ENCODE results near the gene RGS18.

RGS18 gene

DNA sequence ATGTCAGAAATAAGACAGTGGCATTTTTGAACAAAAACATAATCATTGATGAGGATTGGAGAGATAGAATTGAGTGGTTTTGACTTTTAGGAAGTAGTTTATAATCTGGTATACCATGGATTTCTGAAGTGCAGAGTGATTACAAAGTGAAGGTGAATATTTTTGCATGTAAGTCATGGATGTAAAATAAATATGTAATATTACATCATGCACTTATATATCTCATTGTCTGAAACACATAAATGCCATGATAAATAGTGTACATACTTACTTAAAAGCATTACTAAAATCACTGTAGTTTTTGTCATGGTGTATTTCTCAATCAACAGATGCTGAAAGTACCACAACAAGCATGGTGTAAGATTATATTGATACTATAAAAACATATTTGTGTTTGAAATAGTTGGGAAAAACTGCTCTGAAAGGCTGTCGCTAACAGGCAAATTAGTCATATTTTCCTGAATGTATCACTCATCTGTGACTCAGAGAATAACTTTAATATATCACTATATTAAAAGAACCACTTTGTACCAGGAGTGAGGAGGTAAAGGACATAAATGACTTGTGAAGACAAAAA, 24.8 kb upstream of the RGS18 start:
- H3K4me3 ChIP-seq (ENCODE audit: low read depth, low read length) = no peak overlapping the region

GRCh38 chr1:192140382-192140781, 17.9 kb upstream of the RGS18 start:
- Histone ChIP-seq H3K27ac (ENCODE audit: low read depth, low read length) (no peak overlapping the region), H3K9me3 (ENCODE audit: control insufficient read depth, insufficient read depth, low read depth, low read length) (no peaks in the 10 kb centered on the region), H3K36me3 (ENCODE audit: control insufficient read depth, insufficient read depth, low read length) (no peaks in the 10 kb centered on the region), H3K27me3 (ENCODE audit: control insufficient read depth, insufficient read depth, low read length) (no peaks in the 10 kb centered on the region), H3K9ac (ENCODE audit: low read length) (no peak overlapping the region), H3K4me3 (ENCODE audit: low read depth, low read length) (no peak overlapping the region), H3K4me1 (ENCODE audit: control insufficient read depth, insufficient read depth, low read length) (no peaks in the 10 kb centered on the region)

More for the DNA sequence above, 24.8 kb upstream of the RGS18 start:
- H3K36me3 ChIP-seq (ENCODE audit: control insufficient read depth, insufficient read depth, low read length) = no peaks in the 10 kb centered on the region
- no peak overlapping the region for H3K27ac ChIP-seq (ENCODE audit: low read depth, low read length)
- no peaks in the 10 kb centered on the region for H3K9me3 ChIP-seq (ENCODE audit: control insufficient read depth, insufficient read depth, low read depth, low read length)
- H3K4me1 ChIP-seq (ENCODE audit: control insufficient read depth, insufficient read depth, low read length) = no peaks in the 10 kb centered on the region
- H3K9ac ChIP-seq (ENCODE audit: low read length) = no peak overlapping the region
- no peaks in the 10 kb centered on the region for H3K27me3 ChIP-seq (ENCODE audit: control insufficient read depth, insufficient read depth, low read length)

- Histone ChIP-seq H3K9me3 (ENCODE audit: control insufficient read depth, insufficient read depth, low read depth, low read length) (no peaks in the 10 kb centered on the region), H3K4me3 (ENCODE audit: low read depth, low read length) (no peak overlapping the region), H3K27ac (ENCODE audit: low read depth, low read length) (no peak overlapping the region), H3K27me3 (ENCODE audit: control insufficient read depth, insufficient read depth, low read length) (no peaks in the 10 kb centered on the region), H3K36me3 (ENCODE audit: control insufficient read depth, insufficient read depth, low read length) (no peaks in the 10 kb centered on the region), H3K4me1 (ENCODE audit: control insufficient read depth, insufficient read depth, low read length) (no peaks in the 10 kb centered on the region), H3K9ac (ENCODE audit: low read length) (no peak overlapping the region)
Observed at GRCh38 chr1:192147221-192147620, 11.0 kb upstream of the RGS18 start.

- Histone ChIP-seq H3K36me3 (ENCODE audit: control insufficient read depth, insufficient read depth, low read length) (no peaks in the 10 kb centered on the region), H3K4me3 (ENCODE audit: low read depth, low read length) (no peak overlapping the region), H3K9me3 (ENCODE audit: control insufficient read depth, insufficient read depth, low read depth, low read length) (no peaks in the 10 kb centered on the region), H3K9ac (ENCODE audit: low read length) (no peak overlapping the region), H3K27me3 (ENCODE audit: control insufficient read depth, insufficient read depth, low read length) (no peaks in the 10 kb centered on the region), H3K27ac (ENCODE audit: low read depth, low read length) (no peak overlapping the region), H3K4me1 (ENCODE audit: control insufficient read depth, insufficient read depth, low read length) (no peaks in the 10 kb centered on the region)
Observed at GRCh38 chr1:192147696-192148095, 10.6 kb upstream of the RGS18 start.

- H3K9ac ChIP-seq (ENCODE audit: low read length) = no peak overlapping the region
Observed at GRCh38 chr1:192151176-192151575, 7.1 kb upstream of the RGS18 start.

GRCh38 chr1:192153276-192153675, 5.0 kb upstream of the RGS18 start:
- no peak overlapping the region for H3K4me3 ChIP-seq (ENCODE audit: low read depth, low read length)
- H3K27me3 ChIP-seq (ENCODE audit: control insufficient read depth, insufficient read depth, low read length) = no peaks in the 10 kb centered on the region
- no peaks in the 10 kb centered on the region for H3K4me1 ChIP-seq (ENCODE audit: control insufficient read depth, insufficient read depth, low read length)
- H3K9ac ChIP-seq (ENCODE audit: low read length) = no peak overlapping the region
- H3K27ac ChIP-seq (ENCODE audit: low read depth, low read length) = no peak overlapping the region
- H3K9me3 ChIP-seq (ENCODE audit: control insufficient read depth, insufficient read depth, low read depth, low read length) = no peaks in the 10 kb centered on the region
- no peaks in the 10 kb centered on the region for H3K36me3 ChIP-seq (ENCODE audit: control insufficient read depth, insufficient read depth, low read length)

More at GRCh38 chr1:192151176-192151575, 7.1 kb upstream of the RGS18 start:
- no peaks in the 10 kb centered on the region for H3K9me3 ChIP-seq (ENCODE audit: control insufficient read depth, insufficient read depth, low read depth, low read length)
- no peaks in the 10 kb centered on the region for H3K4me1 ChIP-seq (ENCODE audit: control insufficient read depth, insufficient read depth, low read length)
- H3K4me3 ChIP-seq (ENCODE audit: low read depth, low read length) = no peak overlapping the region
- H3K27ac ChIP-seq (ENCODE audit: low read depth, low read length) = no peak overlapping the region
- H3K27me3 ChIP-seq (ENCODE audit: control insufficient read depth, insufficient read depth, low read length) = no peaks in the 10 kb centered on the region
- no peaks in the 10 kb centered on the region for H3K36me3 ChIP-seq (ENCODE audit: control insufficient read depth, insufficient read depth, low read length)

GRCh38 chr1:192157067-192157466, 1.2 kb upstream of the RGS18 start:
- Histone ChIP-seq H3K4me3 (ENCODE audit: low read depth, low read length) (no peak overlapping the region), H3K36me3 (ENCODE audit: control insufficient read depth, insufficient read depth, low read length) (no peaks in the 10 kb centered on the region), H3K27ac (ENCODE audit: low read depth, low read length) (no peak overlapping the region), H3K9me3 (ENCODE audit: control insufficient read depth, insufficient read depth, low read depth, low read length) (no peaks in the 10 kb centered on the region), H3K4me1 (ENCODE audit: control insufficient read depth, insufficient read depth, low read length) (no peaks in the 10 kb centered on the region), H3K9ac (ENCODE audit: low read length) (no peak overlapping the region), H3K27me3 (ENCODE audit: control insufficient read depth, insufficient read depth, low read length) (no peaks in the 10 kb centered on the region)

DNA sequence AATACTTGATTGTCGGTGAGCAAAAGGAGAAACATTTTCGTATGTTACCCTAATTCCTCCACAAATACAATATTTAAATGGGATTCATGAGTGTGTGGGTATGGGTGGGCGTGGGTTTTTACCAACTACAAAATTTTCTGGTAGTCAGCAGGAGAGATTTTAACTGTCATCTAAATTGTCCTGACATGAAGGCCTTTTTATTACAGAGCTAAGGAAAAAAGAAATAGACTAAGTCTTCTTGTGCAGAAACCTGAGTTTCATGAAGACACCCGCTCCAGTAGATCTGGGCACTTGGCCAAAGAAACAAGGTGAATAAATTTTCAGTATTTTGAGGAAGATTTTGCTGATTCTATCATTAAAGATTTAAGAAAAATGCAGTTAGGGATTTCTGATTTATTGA, 752 bp downstream of the RGS18 start:
- Histone ChIP-seq H3K9ac (ENCODE audit: low read length) (no peak overlapping the region), H3K27me3 (ENCODE audit: control insufficient read depth, insufficient read depth, low read length) (no peaks in the 10 kb centered on the region), H3K4me1 (ENCODE audit: control insufficient read depth, insufficient read depth, low read length) (no peaks in the 10 kb centered on the region), H3K9me3 (ENCODE audit: control insufficient read depth, insufficient read depth, low read depth, low read length) (no peaks in the 10 kb centered on the region), H3K27ac (ENCODE audit: low read depth, low read length) (no peak overlapping the region), H3K36me3 (ENCODE audit: control insufficient read depth, insufficient read depth, low read length) (no peaks in the 10 kb centered on the region), H3K4me3 (ENCODE audit: low read depth, low read length) (no peak overlapping the region)

- Histone ChIP-seq H3K27ac (ENCODE audit: low read depth, low read length) (no peak overlapping the region), H3K9me3 (ENCODE audit: control insufficient read depth, insufficient read depth, low read depth, low read length) (peaks cover 4% of the 10 kb centered on the region; the same call in 1 of the 2 replicates), H3K36me3 (ENCODE audit: control insufficient read depth, insufficient read depth, low read length) (no peaks in the 10 kb centered on the region), H3K4me3 (ENCODE audit: low read depth, low read length) (no peak overlapping the region), H3K4me1 (ENCODE audit: control insufficient read depth, insufficient read depth, low read length) (no peaks in the 10 kb centered on the region), H3K9ac (ENCODE audit: low read length) (no peak overlapping the region), H3K27me3 (ENCODE audit: control insufficient read depth, insufficient read depth, low read length) (no peaks in the 10 kb centered on the region)
Observed at GRCh38 chr1:192159781-192160180, 1.5 kb downstream of the RGS18 start.

GRCh38 chr1:192160196-192160595, 1.9 kb downstream of the RGS18 start:
- no peak overlapping the region for H3K9ac ChIP-seq (ENCODE audit: low read length)

GRCh38 chr1:192161976-192162375, 3.7 kb downstream of the RGS18 start:
- Histone ChIP-seq H3K9me3 (ENCODE audit: control insufficient read depth, insufficient read depth, low read depth, low read length) (peaks cover 10% of the 10 kb centered on the region), H3K27me3 (ENCODE audit: control insufficient read depth, insufficient read depth, low read length) (no peaks in the 10 kb centered on the region), H3K27ac (ENCODE audit: low read depth, low read length) (no peak overlapping the region), H3K9ac (ENCODE audit: low read length) (no peak overlapping the region), H3K4me3 (ENCODE audit: low read depth, low read length) (no peak overlapping the region), H3K4me1 (ENCODE audit: control insufficient read depth, insufficient read depth, low read length) (no peaks in the 10 kb centered on the region), H3K36me3 (ENCODE audit: control insufficient read depth, insufficient read depth, low read length) (no peaks in the 10 kb centered on the region)

More at GRCh38 chr1:192160196-192160595, 1.9 kb downstream of the RGS18 start:
- H3K9me3 ChIP-seq (ENCODE audit: control insufficient read depth, insufficient read depth, low read depth, low read length) = peaks cover 7% of the 10 kb centered on the region
- H3K4me3 ChIP-seq (ENCODE audit: low read depth, low read length) = no peak overlapping the region
- H3K36me3 ChIP-seq (ENCODE audit: control insufficient read depth, insufficient read depth, low read length) = no peaks in the 10 kb centered on the region
- H3K4me1 ChIP-seq (ENCODE audit: control insufficient read depth, insufficient read depth, low read length) = no peaks in the 10 kb centered on the region
- H3K27me3 ChIP-seq (ENCODE audit: control insufficient read depth, insufficient read depth, low read length) = no peaks in the 10 kb centered on the region
- H3K27ac ChIP-seq (ENCODE audit: low read depth, low read length) = no peak overlapping the region

DNA sequence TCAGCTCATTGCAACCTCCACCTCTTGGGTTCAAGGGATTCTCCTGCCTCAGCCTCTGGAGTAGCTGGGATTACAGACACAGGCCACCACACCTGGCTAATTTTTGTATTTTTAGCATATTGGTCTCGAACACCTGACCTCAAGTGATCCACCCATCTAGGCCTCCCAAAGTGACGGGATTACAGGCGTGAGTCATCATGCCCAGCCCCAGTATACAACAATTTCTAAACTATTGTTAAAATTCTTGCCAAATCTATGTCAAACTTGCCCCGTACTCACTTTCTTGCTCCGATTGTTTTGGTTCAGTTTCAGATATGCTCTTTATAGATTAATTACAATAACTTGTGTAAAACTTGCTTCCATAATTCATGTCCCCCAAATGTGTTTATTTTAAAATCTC, 4.1 kb downstream of the RGS18 start:
- no peak overlapping the region for H3K9ac ChIP-seq (ENCODE audit: low read length)
- no peak overlapping the region for H3K4me3 ChIP-seq (ENCODE audit: low read depth, low read length)
- no peaks in the 10 kb centered on the region for H3K4me1 ChIP-seq (ENCODE audit: control insufficient read depth, insufficient read depth, low read length)
- H3K9me3 ChIP-seq (ENCODE audit: control insufficient read depth, insufficient read depth, low read depth, low read length) = peaks cover 10% of the 10 kb centered on the region
- H3K27me3 ChIP-seq (ENCODE audit: control insufficient read depth, insufficient read depth, low read length) = no peaks in the 10 kb centered on the region
- no peaks in the 10 kb centered on the region for H3K36me3 ChIP-seq (ENCODE audit: control insufficient read depth, insufficient read depth, low read length)
- H3K27ac ChIP-seq (ENCODE audit: low read depth, low read length) = no peak overlapping the region
